Suprapubic skin (tissue), 4 donors: ENCODE results near the gene NMRK1. TPM values are rescaled to one million over a fixed set of nuclear protein-coding genes. Genes with fewer than 3 reads are reported as not detected.

Source experiments
- DNase-seq, 2 donors: peaks; one replicate each; pipeline ENCODE4 v3.0.0-alpha.2; 2019; ENCODE audit warnings: low spot score in 2 of 2
- H3K27ac ChIP-seq: fragments of 200-600 bp; sonication (generic); one replicate; pipeline ENCODE4 v1.5.1; 2019
- H3K27me3 ChIP-seq: fragments of 200-600 bp; sonication (generic); one replicate; pipeline ENCODE4 v1.5.1; 2019
- H3K36me3 ChIP-seq: fragments of 200-600 bp; sonication (generic); one replicate; pipeline ENCODE4 v1.5.1; 2019
- H3K4me1 ChIP-seq: fragments of 200-600 bp; sonication (generic); one replicate; pipeline ENCODE4 v1.5.1; 2019
- H3K4me3 ChIP-seq: fragments of 200-600 bp; sonication (generic); one replicate; pipeline ENCODE4 v1.5.1; 2019; ENCODE audit warnings: mild to moderate bottlenecking
- H3K9me3 ChIP-seq: fragments of 200-600 bp; sonication (generic); one replicate; pipeline ENCODE4 v1.5.1; 2019
- CTCF ChIP-seq, 2 donors: fragments of 200-600 bp in 1 of 2; fragments of 450-650 bp in 1 of 2; sonication (generic) in 1 of 2; IDR thresholded peaks; one replicate each; pipeline ENCODE4 v1.5.1; 2016 to 2019; ENCODE audit warnings: antibody characterized with exemption in 2 of 2, mild to moderate bottlenecking in 1 of 2, moderate library complexity in 1 of 2
- EP300 ChIP-seq: sonication (generic); formaldehyde crosslinking; IDR thresholded peaks from one replicate; pipeline ENCODE4 v1.6.1; 2017; ENCODE audit warnings: antibody characterized with exemption
- POLR2A ChIP-seq, 2 donors: fragments of 450-650 bp; IDR thresholded peaks; one replicate each; pipeline ENCODE4 v1.6.1; 2017; ENCODE audit warnings: antibody characterized with exemption in 2 of 2, mild to moderate bottlenecking in 2 of 2, moderate library complexity in 2 of 2
- POLR2AphosphoS5 ChIP-seq, 3 donors: sonication (generic); formaldehyde crosslinking; IDR thresholded peaks; one replicate each; pipeline ENCODE4 v1.6.1; 2017; ENCODE audit warnings: antibody characterized with exemption in 3 of 3
- WGBS: methylation state at CpG from one replicate; pipeline ENCODE4 v1.1.5; 2018; 5-methylcytosine and 5-hydroxymethylcytosine counted together
- total RNA-seq, 4 donors: library from RNA; depleted of rRNA; stranded (reverse); fragments of >200 nt; gene quantifications; one replicate each; pipeline ENCODE4 v1.1.0, GENCODE V29; 2016

The NMRK1 gene
- total RNA-seq, 4 donors from 2014 or later = 22.1 to 63.3 (median 33.7) TPM

GRCh38 chr9:75061169-75061568 is 26.8 kb downstream of the NMRK1 start:
- no peak overlapping the region for H3K4me3 ChIP-seq
- WGBS = 92% methylated on average over 2 of the region's 2 CpGs
- peaks cover 11% of the 10 kb centered on the region for H3K4me1 ChIP-seq
- H3K27me3 ChIP-seq = no peaks in the 10 kb centered on the region
- no peak overlapping the region for H3K27ac ChIP-seq
- DNase-seq = no peak
- peaks cover 10% of the 10 kb centered on the region for H3K36me3 ChIP-seq
- no peaks in the 10 kb centered on the region for H3K9me3 ChIP-seq
- TF ChIP-seq POLR2AphosphoS5 (IDR thresholded peaks at IDR 0.05) (no peak), CTCF (IDR thresholded peaks at IDR 0.05) (no peak)

- no peak for DNase-seq
- WGBS = 77% methylated on average over 5 of the region's 5 CpGs
- Histone ChIP-seq H3K36me3 (no peaks in the 10 kb centered on the region), H3K4me3 (no peak overlapping the region), H3K27me3 (no peaks in the 10 kb centered on the region), H3K27ac (no peak overlapping the region), H3K4me1 (no peaks in the 10 kb centered on the region), H3K9me3 (no peaks in the 10 kb centered on the region)
- TF ChIP-seq POLR2AphosphoS5 (IDR thresholded peaks at IDR 0.05) (no peak), CTCF (IDR thresholded peaks at IDR 0.05) (no peak), POLR2A (IDR thresholded peaks at IDR 0.05) (no peak), EP300 (no peak)
Observed at GRCh38 chr9:75054368-75055001, 33.5 kb downstream of the NMRK1 start.

GRCh38 chr9:75053869-75054268 is 34.1 kb downstream of the NMRK1 start:
- WGBS = 100% methylated on average over 1 of the region's 1 CpG
- TF ChIP-seq POLR2AphosphoS5 (IDR thresholded peaks at IDR 0.05) (no peak), CTCF (IDR thresholded peaks at IDR 0.05) (no peak)

GRCh38 chr9:75051285-75051684 is 36.7 kb downstream of the NMRK1 start:
- TF ChIP-seq POLR2AphosphoS5 (IDR thresholded peaks at IDR 0.05) (no peak), CTCF (IDR thresholded peaks at IDR 0.05) (no peak), EP300 (no peak), POLR2A (IDR thresholded peaks at IDR 0.05) (no peak)
- H3K4me3 ChIP-seq = no peak overlapping the region
- H3K36me3 ChIP-seq = no peaks in the 10 kb centered on the region
- no peak overlapping the region for H3K27ac ChIP-seq
- no peaks in the 10 kb centered on the region for H3K27me3 ChIP-seq
- no peaks in the 10 kb centered on the region for H3K9me3 ChIP-seq
- DNase-seq = no peak
- H3K4me1 ChIP-seq = no peaks in the 10 kb centered on the region

More at GRCh38 chr9:75053869-75054268, 34.1 kb downstream of the NMRK1 start:
- Histone ChIP-seq H3K27ac (no peak overlapping the region), H3K9me3 (no peaks in the 10 kb centered on the region), H3K27me3 (no peaks in the 10 kb centered on the region), H3K36me3 (no peaks in the 10 kb centered on the region), H3K4me3 (no peak overlapping the region), H3K4me1 (no peaks in the 10 kb centered on the region)
- no peak for DNase-seq

GRCh38 chr9:75047506-75047905 is 40.4 kb downstream of the NMRK1 start:
- 47% methylated on average over 2 of the region's 2 CpGs for WGBS
- Histone ChIP-seq H3K27ac (no peak overlapping the region), H3K9me3 (no peaks in the 10 kb centered on the region), H3K27me3 (no peaks in the 10 kb centered on the region), H3K4me1 (no peaks in the 10 kb centered on the region), H3K36me3 (no peaks in the 10 kb centered on the region), H3K4me3 (no peak overlapping the region)
- TF ChIP-seq POLR2A (IDR thresholded peaks at IDR 0.05) = no peak
- TF ChIP-seq CTCF (IDR thresholded peaks at IDR 0.05) = no peak
- DNase-seq = no peak
